Thoracic aorta (tissue), 2 donors: ENCODE data around the gene PEAK3. TPM values are rescaled to one million over a fixed set of nuclear protein-coding genes. Genes with fewer than 3 reads are reported as not detected.

ENCODE experiments used
- ATAC-seq: fragments of 150-250 bp; one replicate; pipeline ENCODE4 v1.8.0; 2017; ENCODE audit warnings: low read depth; ENCODE audit not compliant: insufficient number of reproducible peaks, low FRiP score
- DNase-seq: peaks from one replicate; pipeline ENCODE4 v3.0.0-alpha.2; 2020; ENCODE audit warnings: low spot score
- H3K27ac ChIP-seq, 2 donors: fragments of 200-600 bp; sonication (generic); 1 replicate in 1 of 2; 2 replicates in 1 of 2; pipeline ENCODE4 v1.5.1; 2016; ENCODE audit warnings: mild to moderate bottlenecking in 2 of 2, moderate library complexity in 2 of 2
- H3K27me3 ChIP-seq: fragments of 200-600 bp; sonication (generic); replicated peaks from 2 replicates; pipeline ENCODE4 v1.6.0; 2016; ENCODE audit warnings: mild to moderate bottlenecking; ENCODE audit not compliant: insufficient read depth
- H3K36me3 ChIP-seq: fragments of 200-600 bp; sonication (generic); one replicate; pipeline ENCODE4 v1.5.1; 2016
- H3K4me1 ChIP-seq, 2 donors: fragments of 200-600 bp; sonication (generic); 1 replicate in 1 of 2; 2 replicates in 1 of 2; pipeline versions ENCODE4 v1.5.1 to v1.6.0; 2016; ENCODE audit warnings: low read depth in 2 of 2, mild to moderate bottlenecking in 1 of 2; ENCODE audit not compliant: control insufficient read depth in 1 of 2
- H3K4me3 ChIP-seq: fragments of 200-600 bp; sonication (generic); 2 replicates; pipeline ENCODE4 v1.5.1; 2016; ENCODE audit warnings: mild to moderate bottlenecking
- H3K9me3 ChIP-seq: fragments of 200-600 bp; sonication (generic); 2 replicates; pipeline ENCODE4 v1.5.1; 2016
- total RNA-seq, 2 donors: library from RNA; depleted of rRNA; stranded (reverse); fragments of >200 nt; gene quantifications; one replicate each; pipeline versions ENCODE4 v1.1.0 to v1.2.3, GENCODE V29; 2016
- TF ChIP-seq, protein P1 (sequence below): fragments of 200-600 bp; sonication (generic); IDR thresholded peaks from one replicate; pipeline ENCODE4 v1.5.1; 2019; ENCODE audit warnings: antibody characterized with exemption

Gene PEAK3
- total RNA-seq, 2 donors from 2014 or later: 1.2 to 3.0 TPM

DNA sequence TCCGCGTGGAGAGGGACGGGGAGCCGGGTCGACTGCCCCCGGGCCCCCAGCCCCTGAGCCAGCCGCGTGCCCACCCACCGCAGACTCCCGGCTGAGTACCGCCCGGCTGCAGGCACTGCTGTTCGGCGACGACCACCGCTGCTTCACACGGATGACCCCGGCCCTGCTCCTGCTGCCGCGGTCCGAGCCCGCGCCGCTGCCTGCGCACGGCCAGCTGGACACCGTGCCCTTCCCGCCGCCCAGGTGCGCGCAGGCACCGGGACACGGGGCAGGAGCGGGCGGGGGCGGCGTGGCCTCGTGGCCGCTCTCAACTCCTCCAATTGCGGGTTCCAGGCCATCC is 31.2 kb downstream of the PEAK3 start:
- H3K9me3 ChIP-seq: no peaks in the 10 kb centered on the region
- no peak overlapping the region for H3K27ac ChIP-seq
- ATAC-seq (no peak), DNase-seq (no peak)
- TF ChIP-seq, protein P1, sequence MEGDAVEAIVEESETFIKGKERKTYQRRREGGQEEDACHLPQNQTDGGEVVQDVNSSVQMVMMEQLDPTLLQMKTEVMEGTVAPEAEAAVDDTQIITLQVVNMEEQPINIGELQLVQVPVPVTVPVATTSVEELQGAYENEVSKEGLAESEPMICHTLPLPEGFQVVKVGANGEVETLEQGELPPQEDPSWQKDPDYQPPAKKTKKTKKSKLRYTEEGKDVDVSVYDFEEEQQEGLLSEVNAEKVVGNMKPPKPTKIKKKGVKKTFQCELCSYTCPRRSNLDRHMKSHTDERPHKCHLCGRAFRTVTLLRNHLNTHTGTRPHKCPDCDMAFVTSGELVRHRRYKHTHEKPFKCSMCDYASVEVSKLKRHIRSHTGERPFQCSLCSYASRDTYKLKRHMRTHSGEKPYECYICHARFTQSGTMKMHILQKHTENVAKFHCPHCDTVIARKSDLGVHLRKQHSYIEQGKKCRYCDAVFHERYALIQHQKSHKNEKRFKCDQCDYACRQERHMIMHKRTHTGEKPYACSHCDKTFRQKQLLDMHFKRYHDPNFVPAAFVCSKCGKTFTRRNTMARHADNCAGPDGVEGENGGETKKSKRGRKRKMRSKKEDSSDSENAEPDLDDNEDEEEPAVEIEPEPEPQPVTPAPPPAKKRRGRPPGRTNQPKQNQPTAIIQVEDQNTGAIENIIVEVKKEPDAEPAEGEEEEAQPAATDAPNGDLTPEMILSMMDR: no peak
- H3K4me1 ChIP-seq: peaks cover 20 to 39% of the 10 kb centered on the region in 2 donors
- peak overlapping the region; percentile 25 for H3K4me3 ChIP-seq
- H3K36me3 ChIP-seq: peaks cover 29% of the 10 kb centered on the region
- peaks cover 15% of the 10 kb centered on the region for H3K27me3 ChIP-seq

DNA sequence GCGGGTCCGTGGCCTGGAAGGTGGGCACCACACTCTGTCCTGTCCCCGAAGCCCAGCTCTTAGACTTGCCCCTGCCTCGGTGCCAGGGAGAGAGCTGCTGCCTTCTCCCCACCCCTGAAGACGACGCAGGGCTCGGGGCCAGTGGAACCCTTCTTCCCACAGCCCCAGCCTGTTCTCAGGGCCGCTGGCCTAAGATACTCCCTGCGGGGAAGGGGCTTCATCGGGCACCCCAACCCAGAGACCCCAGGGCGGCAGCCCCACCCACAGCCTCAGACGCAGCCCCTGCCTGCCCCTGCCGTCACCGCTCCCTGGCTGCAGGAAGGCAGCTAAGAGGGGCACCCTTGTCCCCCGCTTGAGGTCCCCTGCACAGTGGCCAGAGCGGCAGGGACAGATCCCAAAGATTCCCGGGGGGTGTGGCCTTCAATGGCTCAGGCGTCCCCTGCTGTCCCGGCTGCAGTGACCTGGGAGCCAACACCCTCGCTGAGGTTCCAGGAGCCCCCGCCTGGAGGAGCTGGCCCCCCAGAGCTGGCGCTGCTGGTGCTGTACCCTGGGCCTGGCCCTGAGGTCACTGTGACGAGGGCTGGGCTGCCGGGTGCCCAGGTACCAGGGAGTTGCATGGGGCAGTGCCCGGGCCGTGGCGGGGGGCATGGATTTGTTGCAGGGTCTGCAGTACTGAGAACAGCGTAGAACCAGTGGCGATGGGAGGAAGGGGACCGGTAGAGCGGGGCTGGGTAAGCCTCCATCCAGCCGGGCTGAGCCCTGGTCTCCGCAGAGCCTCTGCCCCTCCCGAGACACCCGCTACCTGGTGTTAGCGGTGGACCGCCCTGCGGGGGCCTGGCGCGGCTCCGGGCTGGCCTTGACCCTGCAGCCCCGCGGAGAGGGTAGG is 31.9 kb downstream of the PEAK3 start:
- Histone ChIP-seq H3K4me3 (no peak overlapping the region), H3K27ac (no peak overlapping the region), H3K9me3 (no peaks in the 10 kb centered on the region), H3K4me1 (peaks cover 20 to 39% of the 10 kb centered on the region in 2 donors), H3K27me3 (peaks cover 15% of the 10 kb centered on the region), H3K36me3 (peaks cover 35% of the 10 kb centered on the region)
- no peak for ATAC-seq
- DNase-seq: no peak
- TF ChIP-seq, protein P1: no peak

DNA sequence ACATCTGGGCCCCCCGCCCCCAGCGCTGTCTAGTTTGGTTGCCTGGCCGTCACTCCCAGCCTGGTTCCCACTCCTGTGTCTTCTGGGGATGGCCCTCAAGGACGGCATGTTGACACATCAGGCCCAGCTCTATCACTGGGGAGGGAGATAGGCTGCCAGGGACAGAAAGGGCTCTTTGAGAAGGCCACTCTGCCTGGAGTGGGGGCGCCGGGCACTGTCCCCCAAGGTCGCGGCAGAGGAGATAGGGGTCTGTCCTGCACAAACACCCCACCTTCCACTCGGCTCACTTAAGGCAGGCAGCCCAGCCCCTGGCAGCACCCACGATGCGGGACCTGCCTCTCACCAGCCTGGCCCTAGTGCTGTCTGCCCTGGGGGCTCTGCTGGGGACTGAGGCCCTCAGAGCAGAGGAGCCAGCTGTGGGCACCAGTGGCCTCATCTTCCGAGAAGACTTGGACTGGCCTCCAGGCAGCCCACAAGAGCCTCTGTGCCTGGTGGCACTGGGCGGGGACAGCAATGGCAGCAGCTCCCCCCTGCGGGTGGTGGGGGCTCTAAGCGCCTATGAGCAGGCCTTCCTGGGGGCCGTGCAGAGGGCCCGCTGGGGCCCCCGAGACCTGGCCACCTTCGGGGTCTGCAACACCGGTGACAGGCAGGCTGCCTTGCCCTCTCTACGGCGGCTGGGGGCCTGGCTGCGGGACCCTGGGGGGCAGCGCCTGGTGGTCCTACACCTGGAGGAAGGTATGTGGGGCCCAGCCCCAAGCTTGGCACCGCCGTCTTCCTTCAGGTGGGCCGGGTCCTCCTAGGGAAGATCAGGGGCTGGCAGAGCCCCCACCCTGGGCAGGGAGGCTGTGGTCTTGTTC is 32.7 kb downstream of the PEAK3 start, which contains the start of gene AMH:
TSS of gene AMH (plus strand) at position 314 of the 857 bp plus-strand sequence. CDS start at position 324, 10 bp downstream.
- DNase-seq: no peak
- TF ChIP-seq, protein P1: no peak
- no peak for ATAC-seq
- Histone ChIP-seq H3K4me1 (peaks cover 20 to 39% of the 10 kb centered on the region in 2 donors), H3K36me3 (peaks cover 44% of the 10 kb centered on the region), H3K9me3 (no peaks in the 10 kb centered on the region), H3K27ac (no peak within 1 kb of the TSS), H3K27me3 (peaks cover 15% of the 10 kb centered on the region), H3K4me3 (no peak within 1 kb of the TSS)

DNA sequence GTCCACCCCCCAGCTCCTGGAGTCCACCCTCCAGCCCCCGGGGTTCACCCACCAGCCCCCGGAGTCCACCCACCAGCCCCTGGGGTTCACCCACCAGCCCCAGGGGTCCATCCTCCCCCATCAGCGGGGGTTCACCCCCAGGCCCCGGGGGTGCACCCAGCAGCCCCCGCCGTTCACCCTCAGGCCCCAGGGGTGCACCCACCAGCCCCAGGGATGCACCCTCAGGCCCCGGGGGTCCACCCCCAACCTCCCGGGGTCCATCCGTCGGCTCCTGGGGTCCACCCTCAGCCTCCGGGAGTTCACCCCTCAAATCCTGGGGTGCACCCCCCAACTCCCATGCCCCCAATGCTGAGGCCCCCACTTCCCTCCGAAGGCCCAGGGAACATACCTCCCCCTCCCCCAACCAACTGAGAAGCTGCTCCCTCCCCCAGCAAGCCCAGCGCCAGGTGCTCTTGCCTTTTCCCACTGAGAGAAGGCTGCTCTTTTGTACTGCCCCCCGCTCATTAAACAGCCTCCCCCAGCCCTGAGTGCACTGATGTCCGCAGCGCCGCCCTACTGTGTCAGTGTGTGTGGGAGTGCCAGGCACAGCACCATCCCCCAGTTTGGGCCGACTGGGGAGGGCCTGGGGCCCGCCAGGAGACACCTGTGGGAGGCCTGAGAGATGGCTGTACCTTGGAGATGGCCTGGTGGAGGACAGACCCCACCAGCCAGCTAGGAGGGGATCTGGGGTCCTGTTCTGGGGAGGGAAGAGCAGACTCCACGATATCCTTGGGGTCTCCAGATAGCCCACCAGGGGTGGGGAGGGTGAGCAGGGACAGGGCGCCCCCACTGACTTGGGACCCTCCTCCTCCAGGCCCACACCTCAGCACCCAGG is 33.6 kb downstream of the PEAK3 start:
- Histone ChIP-seq H3K36me3 (peaks cover 52% of the 10 kb centered on the region), H3K27ac (no peak overlapping the region), H3K27me3 (peaks cover 15% of the 10 kb centered on the region), H3K9me3 (no peaks in the 10 kb centered on the region), H3K4me1 (peaks cover 20 to 40% of the 10 kb centered on the region in 2 donors), H3K4me3 (no peak overlapping the region)
- TF ChIP-seq, protein P1: no peak
- DNase-seq (no peak), ATAC-seq (no peak)
